HEK293T (cell line): ENCODE measurements around the gene PDIA2.
"Not testable (repeated sequence)": the region's sequence is repeated elsewhere in the genome, so short reads cannot be mapped to it uniquely, and the experiment has no call there.

Source experiments
- CTCF ChIA-PET: fragments of 350-600 bp; formaldehyde crosslinking; extraction: SDS; loops from one replicate; lab custom pipeline; 2021; ENCODE audit warnings: antibody characterized with exemption, inconsistent platforms; lab: Yijun Ruan, JAX
- POLR2A ChIA-PET: fragments of 350-600 bp; formaldehyde crosslinking; extraction: SDS; loops from one replicate; lab custom pipeline; 2020; ENCODE audit warnings: antibody characterized with exemption, inconsistent platforms; lab: Yijun Ruan, JAX
- DNase-seq: peaks from one replicate; pipeline ENCODE4 v3.0.0; 2012; ENCODE audit warnings: mixed read lengths; ENCODE audit errors: extremely low spot score
- ARNT ChIP-seq: fragments of 450-650 bp; IDR thresholded peaks from 2 replicates; pipeline ENCODE4 v1.6.1; 2017; ENCODE audit warnings: mild to moderate bottlenecking
- BHLHE40 ChIP-seq: fragments of 450-650 bp; IDR thresholded peaks from 2 replicates; pipeline ENCODE4 v1.6.1; 2016; ENCODE audit warnings: mild to moderate bottlenecking, moderate library complexity, borderline replicate concordance
- CTBP1 ChIP-seq: fragments of 450-650 bp; IDR thresholded peaks from 2 replicates; pipeline ENCODE4 v1.6.1; 2016; ENCODE audit warnings: borderline replicate concordance
- ELF4 ChIP-seq: fragments of 450-650 bp; IDR thresholded peaks from 2 replicates; pipeline ENCODE4 v1.6.1; 2017; ENCODE audit warnings: antibody characterized with exemption
- FOXA1 ChIP-seq: fragments of 450-650 bp; IDR thresholded peaks from 2 replicates; pipeline ENCODE4 v1.6.1; 2016; ENCODE audit warnings: mild to moderate bottlenecking
- FOXK2 ChIP-seq: fragments of 450-650 bp; IDR thresholded peaks from 2 replicates; pipeline ENCODE4 v1.6.1; 2016; ENCODE audit warnings: mild to moderate bottlenecking
- FOXM1 ChIP-seq: fragments of 450-650 bp; IDR thresholded peaks from 2 replicates; pipeline ENCODE4 v1.6.1; 2017; ENCODE audit warnings: mild to moderate bottlenecking, borderline replicate concordance
- HDGF ChIP-seq: fragments of 450-650 bp; IDR thresholded peaks from 2 replicates; pipeline ENCODE4 v1.6.1; 2017; ENCODE audit warnings: antibody characterized with exemption, borderline replicate concordance
- L3MBTL2 ChIP-seq: fragments of 450-650 bp; conservative IDR thresholded peaks from 2 replicates; pipeline ENCODE4 v1.6.1; 2016; ENCODE audit warnings: mild to moderate bottlenecking
- LEF1 ChIP-seq: fragments of 450-650 bp; IDR thresholded peaks from 2 replicates; pipeline ENCODE4 v1.6.1; 2017; ENCODE audit warnings: mild to moderate bottlenecking, borderline replicate concordance
- NFRKB ChIP-seq: fragments of 450-650 bp; IDR thresholded peaks from 2 replicates; pipeline ENCODE4 v1.6.1; 2016; ENCODE audit warnings: mild to moderate bottlenecking, moderate library complexity
- SP1 ChIP-seq: fragments of 450-650 bp; IDR thresholded peaks from 2 replicates; pipeline ENCODE4 v1.6.1; 2017
- SUZ12 ChIP-seq: fragments of 450-650 bp; IDR thresholded peaks from 2 replicates; pipeline ENCODE4 v1.6.1; 2016; ENCODE audit warnings: mild to moderate bottlenecking
- TARDBP ChIP-seq: fragments of 450-650 bp; IDR thresholded peaks from 2 replicates; pipeline ENCODE4 v1.6.1; 2016
- ZNF384 ChIP-seq: fragments of 450-650 bp; IDR thresholded peaks from 2 replicates; pipeline ENCODE4 v1.6.1; 2016
- TF ChIP-seq, protein P1 (sequence below): fragments of 450-650 bp; IDR thresholded peaks from 2 replicates; pipeline ENCODE4 v1.6.1; 2016

PDIA2 gene

DNA sequence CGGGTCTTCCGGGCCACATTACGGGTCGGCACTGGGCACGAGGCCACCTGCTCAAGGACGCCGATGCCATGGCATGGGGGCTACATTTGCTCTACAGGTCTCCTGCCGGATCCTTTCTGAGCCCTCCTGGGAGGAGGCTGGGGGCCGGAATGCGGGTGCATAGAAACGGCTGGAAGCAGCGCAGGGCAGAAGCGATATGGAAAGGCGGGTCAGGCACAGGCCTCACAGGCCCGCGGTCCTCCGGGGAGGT is 41.2 kb downstream of the PDIA2 start:
- TF ChIP-seq FOXM1 (no peak), L3MBTL2 (peak; percentile 34; the same call in 1 of the 2 replicates), FOXA1 (no peak), HDGF (no peak), ZNF384 (no peak)
- CTCF ChIA-PET = no interaction called here
- no peak for DNase-seq
- POLR2A ChIA-PET = no interaction called here

DNA sequence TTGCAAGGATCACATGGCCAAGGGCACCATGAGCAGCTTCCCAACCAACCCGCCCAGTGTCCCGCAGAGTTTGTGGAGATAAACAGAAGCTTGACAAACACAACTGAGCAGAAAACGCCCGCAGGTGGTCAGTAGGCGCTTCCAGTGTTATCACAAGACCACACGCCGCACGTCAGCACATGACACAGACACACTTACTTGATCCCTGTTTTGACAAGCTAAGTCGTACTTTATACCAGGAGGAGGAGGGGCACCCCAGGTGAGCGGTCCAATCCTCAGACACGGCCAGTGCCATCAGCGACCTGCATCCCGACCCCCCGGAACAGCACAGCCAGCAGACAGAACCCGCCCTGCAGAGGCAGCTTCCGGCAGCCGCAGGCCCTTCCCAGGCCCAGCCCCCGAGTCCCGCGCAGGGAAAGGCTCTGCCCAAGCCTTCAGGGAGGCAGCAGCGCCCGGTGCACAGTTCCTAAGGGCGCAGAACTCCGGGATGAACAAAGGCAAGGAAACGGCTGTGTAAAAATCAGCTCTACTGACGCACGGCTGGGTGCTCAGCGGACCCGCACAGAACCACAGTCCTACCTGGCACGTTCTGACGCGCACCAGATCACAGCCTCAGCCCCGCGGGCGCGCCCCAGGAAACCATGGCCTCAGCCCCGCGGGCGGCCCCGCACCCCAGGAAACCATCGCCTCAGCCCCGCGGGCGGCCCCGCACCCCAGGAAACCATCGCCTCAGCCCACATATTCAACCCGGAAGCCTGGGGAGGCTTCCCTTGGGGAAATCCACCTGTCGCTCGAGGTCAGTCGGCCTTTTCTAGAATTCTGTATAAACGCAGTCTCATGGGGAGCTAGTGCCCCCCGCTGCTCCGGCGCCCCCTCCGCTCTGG is 41.7 kb downstream of the PDIA2 start:
- POLR2A ChIA-PET = no interaction called here
- peak; percentile 59 for DNase-seq
- CTCF ChIA-PET = no interaction called here
- TF ChIP-seq FOXK2 (no peak), TARDBP (no peak), BHLHE40 (no peak), FOXA1 (no peak), SUZ12 (no peak), CTBP1 (peak; percentile 7; the same call in 1 of the 2 replicates), LEF1 (no peak), ARNT (no peak), ELF4 (no peak), L3MBTL2 (0 out of 2 replicates have a peak, but pooled peaks have one; percentile 4), FOXM1 (no peak), NFRKB (no peak)
- TF ChIP-seq, protein P1, sequence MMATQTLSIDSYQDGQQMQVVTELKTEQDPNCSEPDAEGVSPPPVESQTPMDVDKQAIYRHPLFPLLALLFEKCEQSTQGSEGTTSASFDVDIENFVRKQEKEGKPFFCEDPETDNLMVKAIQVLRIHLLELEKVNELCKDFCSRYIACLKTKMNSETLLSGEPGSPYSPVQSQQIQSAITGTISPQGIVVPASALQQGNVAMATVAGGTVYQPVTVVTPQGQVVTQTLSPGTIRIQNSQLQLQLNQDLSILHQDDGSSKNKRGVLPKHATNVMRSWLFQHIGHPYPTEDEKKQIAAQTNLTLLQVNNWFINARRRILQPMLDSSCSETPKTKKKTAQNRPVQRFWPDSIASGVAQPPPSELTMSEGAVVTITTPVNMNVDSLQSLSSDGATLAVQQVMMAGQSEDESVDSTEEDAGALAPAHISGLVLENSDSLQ = peak; percentile 29; the same call in 1 of the 2 replicates

DNA sequence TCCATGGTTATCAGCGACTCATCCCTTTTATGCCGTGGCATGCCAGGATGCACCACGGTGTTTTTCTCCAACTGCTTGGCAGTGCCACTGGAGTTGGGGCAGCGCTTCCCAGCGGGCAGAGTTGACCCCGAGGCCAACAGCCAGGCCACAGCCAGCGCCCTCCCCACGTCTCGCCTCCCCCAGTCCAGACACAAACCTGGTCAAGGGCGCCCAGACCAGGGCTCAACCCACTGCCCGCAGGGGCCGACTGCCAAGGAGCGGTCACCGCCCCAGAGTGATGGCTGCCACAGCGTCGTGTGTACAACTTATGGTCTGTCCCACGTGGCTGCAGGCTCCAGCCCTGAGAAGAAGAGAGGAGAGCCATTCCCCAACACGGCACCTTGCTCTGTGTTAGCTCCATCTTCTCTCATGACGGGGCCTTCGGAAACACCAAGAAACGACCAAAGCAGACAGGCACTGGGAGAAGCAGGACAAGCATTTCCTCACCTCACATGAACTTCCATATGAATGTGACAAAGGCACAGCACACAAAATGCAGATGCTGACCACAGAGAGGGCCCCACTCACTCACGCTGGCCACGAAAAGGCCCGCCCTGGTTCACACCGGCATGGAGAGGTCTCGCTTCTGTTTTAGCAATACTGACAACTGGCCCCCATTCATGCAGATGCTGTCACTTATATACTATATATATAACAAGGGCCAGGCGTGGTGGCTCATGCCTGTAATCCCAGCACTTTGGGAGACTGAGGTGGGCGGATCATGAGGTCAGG is 42.6 kb downstream of the PDIA2 start:
- no peak for DNase-seq
- TF ChIP-seq ZNF384 (no peak), HDGF (no peak), FOXA1 (no peak)
- CTCF ChIA-PET = no interaction called here
- POLR2A ChIA-PET = no interaction called here

DNA sequence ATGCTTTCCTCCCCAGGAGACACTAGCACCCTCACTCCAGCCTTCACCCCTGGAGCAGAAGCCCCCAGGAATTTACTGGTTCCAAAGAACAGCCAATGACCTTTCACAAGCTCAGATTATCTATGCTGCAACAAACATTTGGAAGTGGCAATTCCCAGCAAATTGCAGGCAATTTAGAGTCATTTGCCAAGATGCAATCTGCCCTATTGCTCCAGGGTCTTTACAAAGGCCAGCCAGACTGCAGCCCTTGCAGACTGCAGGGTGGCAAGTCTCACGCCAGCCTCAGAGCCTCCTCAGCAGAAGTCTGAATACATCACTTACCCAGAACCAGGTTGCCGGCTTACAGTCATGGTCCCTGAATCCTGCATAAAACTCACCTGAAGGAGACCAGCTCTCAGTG is 47.8 kb downstream of the PDIA2 start:
- ChIA-PET POLR2A (no interaction called here), CTCF (interaction anchor here (0.6 kb wide), 1 partner anchor 20 kb away, joined by 3 read pairs; no protein-coding TSS in a partner anchor)
- TF ChIP-seq ELF4 (no peak), FOXM1 (no peak), HDGF (no peak), TARDBP (no peak), ZNF384 (no peak), BHLHE40 (no peak)
- no peak for DNase-seq

DNA sequence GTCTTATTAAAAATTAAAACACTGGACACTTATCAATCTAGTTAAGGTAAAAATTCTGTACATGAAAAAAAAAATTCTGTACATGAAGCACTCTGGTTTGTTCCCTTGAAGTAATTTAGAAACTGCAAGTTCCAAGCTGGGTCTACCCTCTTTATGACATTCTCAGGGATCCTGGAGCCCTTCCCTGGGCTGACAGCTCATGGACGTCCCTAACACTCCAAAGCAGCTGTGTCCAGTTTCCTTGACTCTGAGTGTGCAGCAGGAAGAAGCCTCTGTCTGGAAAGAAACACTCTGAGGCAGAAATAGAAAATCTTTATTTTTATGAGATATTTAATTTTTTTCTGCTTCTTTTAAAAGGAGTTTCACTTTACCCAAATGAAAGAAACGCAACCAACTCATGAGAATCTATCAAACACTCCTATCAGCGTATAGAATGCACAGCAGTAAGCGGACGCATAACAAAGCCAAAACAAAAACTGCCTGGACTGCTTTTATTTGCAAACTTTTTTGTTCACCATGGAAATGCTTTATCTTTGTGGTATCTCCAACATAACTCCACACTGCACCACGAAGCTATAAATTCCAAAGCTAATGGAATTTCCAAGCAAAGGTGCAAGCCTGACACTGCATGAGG is 48.3 kb downstream of the PDIA2 start:
- DNase-seq, POLR2A ChIA-PET: not testable (repeated sequence)
- CTCF ChIA-PET = interaction anchor here (0.6 kb wide), 1 partner anchor 19 kb away, joined by 3 read pairs; no protein-coding TSS in a partner anchor

DNA sequence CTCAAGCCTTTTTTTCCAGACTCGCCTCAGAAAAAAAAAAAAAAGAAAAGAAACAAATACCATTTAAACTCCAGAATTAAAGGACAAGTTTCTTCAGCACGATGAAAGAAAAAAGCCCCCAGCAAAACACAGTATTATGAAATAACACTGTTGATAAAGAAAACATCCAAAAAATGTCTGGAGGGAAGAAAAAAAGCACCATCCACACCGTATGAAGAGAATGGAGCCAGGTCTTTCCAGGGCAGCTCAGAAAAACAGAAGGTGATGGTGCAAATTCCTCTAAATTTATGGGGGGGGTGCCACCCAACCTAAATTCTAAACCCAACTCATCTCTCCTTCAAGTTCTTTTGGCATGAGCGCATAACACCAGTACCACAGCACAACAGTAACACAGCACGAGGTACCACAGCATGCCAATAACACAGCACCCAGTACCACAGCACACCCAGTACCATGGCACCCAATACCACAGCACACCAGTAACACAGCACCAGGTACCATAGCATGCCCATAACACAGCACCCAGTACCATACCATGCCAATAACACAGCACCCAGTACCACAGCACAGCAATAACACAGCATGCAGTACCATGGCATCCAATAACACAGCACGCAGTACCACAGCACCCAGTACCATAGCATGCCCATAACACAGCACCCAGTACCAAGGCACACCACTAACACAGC is 50.6 kb downstream of the PDIA2 start:
- POLR2A ChIA-PET = no interaction called here
- CTCF ChIA-PET = no interaction called here
- no peak for TF ChIP-seq SP1
- TF ChIP-seq BHLHE40 = no peak
- no peak for TF ChIP-seq CTBP1
- no peak for TF ChIP-seq SUZ12
- no peak for TF ChIP-seq FOXK2
- TF ChIP-seq ZNF384 = no peak
- TF ChIP-seq NFRKB = no peak
- no peak for TF ChIP-seq L3MBTL2
- TF ChIP-seq, protein P1 = no peak
- no peak for TF ChIP-seq FOXM1
- TF ChIP-seq ARNT = no peak
- TF ChIP-seq LEF1 = no peak
- TF ChIP-seq TARDBP = no peak
- TF ChIP-seq ELF4 = no peak
- TF ChIP-seq HDGF = no peak
- TF ChIP-seq FOXA1 = no peak
- no peak for DNase-seq

DNA sequence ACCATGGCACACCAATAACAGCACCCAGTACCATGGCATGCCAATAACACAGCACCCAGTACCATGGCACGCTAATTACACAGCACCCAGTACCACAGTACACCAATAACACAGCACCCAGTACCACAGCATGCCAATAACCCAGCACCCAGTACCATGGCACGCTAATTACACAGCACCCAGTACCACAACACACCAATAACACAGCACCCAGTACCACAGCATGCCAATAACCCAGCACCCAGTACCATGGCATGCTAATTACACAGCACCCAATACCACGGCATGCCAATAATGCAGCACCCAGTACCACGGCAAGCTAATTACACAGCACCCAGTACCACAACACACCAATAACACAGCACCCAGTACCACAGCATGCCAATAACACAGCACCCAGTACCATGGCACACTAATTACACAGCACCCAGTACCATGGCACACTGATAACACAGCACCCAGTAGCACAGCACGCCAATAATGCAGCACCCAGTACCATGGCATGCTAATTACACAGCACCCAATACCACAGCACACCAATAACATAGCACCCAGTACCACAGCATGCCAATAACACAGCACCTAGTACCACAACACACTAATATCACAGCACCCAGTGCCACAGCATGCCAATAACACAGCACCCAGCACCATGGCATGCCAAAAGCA is 51.3 kb downstream of the PDIA2 start:
- CTCF ChIA-PET, DNase-seq, POLR2A ChIA-PET: not testable (repeated sequence)

DNA sequence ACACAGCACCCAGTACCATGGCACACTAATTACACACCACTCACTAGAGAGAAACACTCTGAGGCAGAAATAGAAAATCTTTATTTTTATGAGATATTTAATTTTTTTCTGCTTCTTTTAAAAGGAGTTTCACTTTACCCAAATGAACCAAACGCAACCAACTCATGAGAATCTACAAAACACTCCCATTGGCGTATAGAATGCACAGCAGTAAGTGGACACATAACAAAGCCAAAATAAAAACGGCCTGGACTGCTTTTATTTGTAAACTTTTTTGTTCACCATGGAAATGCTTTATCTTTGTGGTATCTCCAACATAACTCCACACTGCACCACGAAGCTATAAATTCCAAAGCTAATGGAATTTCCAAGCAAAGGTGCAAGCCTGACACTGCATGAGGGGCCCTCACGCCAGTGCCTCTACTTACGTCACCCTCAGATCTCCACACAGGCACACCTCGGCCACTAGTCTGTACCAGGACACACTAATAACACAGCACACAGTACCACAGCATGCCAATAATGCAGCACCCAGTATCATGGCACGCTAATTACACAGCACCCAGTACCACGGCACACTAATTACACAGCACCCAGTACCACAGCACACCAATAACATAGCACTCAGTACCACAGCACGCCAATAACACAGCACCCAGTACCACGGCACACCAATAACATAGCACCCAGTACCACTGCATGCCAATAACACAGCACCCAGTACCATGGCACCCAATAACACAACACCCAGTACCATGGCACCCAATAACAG is 52.1 kb downstream of the PDIA2 start:
- CTCF ChIA-PET, POLR2A ChIA-PET, DNase-seq: not testable (repeated sequence)
